Stimulated activated CD4-positive, alpha-beta T cell treated with anti-CD3 and anti-CD28 coated beads, Interleukin-1b, Interleukin-23, amount 100 ng/mL, for 48 hours (primary cell): Measurements from ENCODE around the gene TNIP1.

Source experiments
- DNase-seq: peaks from one replicate; pipeline ENCODE4 v3.0.0-alpha.2; 2020

TNIP1 gene

DNA sequence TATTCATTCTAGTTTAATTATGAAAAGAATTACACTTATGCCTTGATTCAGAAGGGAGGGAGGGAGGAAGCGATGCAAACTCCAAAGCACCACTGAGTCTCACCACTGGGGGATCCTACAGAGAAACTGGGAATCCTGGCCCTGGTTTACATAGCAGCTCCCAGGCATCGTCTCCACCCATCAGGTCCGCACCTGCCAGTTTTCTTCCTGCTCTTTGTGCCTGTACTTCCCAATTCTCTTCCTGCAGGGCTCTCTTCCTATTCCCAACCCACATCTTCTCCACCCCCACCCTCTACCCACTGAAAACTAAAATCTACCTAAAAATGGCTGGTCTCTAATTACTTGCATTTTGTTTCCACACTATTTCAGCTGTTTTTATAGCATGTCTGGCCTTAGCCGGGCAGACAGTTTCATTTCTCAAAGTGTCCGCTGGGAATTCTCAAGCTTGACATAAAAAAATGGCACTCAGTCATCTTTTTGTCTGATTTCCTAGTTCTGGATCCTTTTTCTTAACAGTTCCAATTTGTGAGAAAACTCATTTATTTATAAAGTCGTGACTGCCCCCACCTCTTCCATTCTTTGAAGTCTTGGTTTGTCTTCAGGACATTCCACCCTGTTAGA lies 1.6 kb upstream of the TNIP1 start:
- no peak for DNase-seq

DNA sequence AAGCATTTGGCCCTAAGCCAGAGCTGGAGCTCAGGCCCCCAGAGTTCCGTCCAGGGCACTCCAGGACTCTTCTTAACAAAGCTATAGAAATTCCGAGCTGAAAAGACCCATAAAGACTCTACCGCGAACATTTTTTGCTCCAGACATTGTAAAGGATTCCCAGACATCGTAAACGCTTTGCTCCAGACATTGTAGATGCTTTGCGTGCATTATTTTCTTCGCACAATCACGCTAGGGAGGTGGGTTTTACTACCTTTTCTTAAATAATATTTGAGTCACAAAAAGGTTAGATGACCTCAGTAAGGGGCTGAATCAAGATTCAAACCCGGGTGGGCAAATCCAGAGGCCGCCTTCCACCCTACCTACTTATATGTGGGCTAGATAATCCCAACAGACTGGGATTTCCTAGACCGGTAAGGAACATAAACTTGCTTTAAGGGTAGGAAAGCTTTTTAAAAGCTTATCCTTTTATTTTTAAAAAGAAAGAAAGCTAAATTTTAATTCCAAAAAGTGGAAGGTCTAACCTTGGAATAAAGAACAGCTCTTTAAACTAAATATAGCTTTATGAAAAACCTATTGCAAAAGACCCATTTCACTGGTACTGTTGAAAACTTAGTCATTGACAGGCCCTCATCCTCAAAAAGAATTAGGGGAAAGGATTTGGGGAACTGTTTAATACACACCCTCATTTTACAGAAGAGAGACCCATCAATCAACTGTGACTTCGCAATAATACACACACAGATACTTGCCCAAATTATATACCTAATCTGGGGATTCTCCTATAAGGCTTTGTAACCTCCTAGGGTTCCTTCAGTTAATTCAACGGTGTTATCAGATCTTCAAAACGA lies 822 bp upstream of the TNIP1 start:
- DNase-seq, result no peak

DNA sequence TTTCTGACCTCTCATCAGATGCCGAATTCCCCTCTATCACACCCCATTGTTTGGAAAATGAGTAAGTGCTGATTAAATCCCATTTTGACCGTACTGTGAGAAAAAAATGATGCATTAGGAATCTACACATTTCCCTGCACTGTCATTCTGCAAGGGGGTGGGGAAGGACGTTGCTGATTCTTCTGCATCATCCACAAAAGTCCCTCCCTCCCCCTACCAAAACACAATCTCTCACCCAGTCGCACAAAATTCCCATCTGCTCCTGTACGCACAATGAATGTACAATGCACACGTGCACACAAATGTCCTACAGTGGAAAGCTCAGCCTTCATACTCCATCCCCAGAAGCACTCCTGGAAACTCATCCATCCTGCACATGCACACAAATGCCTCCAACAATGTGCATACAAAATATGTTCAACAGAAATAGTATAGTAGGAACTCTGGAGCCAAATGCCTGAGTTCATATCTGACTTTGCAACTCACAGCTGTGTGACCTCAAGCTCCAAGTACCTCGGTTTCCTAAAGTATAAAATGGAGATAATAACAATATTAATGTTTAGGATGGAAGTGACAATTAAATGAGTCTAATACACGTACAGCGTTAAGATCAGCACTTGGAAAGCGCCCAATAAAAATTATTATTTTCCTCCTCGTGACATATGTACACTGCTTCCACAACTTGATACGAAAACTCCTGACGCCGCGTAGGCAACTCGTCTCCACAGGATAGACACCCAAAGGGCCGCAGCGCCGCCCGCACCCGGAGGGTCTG lies 809 bp downstream of the TNIP1 start:
- DNase-seq, result peak; percentile 65

- peak; percentile 87 for DNase-seq
These were observed 2.2 kb downstream of the TNIP1 start for GRCh38 chr5:151078490-151079262.

- DNase-seq, result peak; percentile 47
These were observed 2.9 kb downstream of the TNIP1 start for GRCh38 chr5:151077967-151078366.

DNA sequence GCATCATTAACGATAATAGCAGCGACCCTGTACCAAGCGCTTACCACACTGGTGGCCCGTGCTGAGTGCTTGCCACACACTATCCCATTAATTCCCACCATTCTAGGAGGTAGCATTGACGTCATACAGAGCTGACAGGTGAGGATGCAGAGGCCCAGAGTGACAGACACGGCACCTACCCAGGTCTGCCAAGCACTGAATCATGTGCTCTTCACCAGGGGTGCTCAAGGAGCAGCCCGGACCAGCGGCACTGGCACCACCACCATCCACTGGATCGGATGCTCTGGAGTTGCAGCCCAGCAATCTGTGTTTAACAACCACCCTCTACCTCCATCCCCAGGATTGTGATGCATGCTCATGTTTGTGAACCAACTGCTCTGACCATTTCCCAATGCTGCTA lies 3.4 kb downstream of the TNIP1 start:
- no peak for DNase-seq

DNA sequence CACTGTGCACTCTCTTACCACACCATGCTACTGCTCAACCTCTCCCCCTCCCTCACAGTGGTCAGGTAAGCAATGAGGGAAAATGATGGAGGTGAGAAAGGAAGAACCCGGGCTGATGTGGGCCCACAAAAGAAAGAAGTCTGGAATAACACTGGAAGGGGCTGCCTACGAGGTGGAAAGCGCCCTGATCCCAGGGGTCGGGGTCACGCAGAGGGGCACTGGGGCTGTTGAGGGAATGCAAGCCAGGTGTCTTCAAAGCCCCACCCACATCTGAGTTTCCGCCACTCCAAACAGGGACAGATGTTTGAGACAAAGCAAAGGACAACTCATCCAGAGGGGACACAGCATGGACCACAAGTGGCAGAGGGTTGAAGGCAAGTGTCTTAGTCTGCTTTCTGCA lies 4.2 kb downstream of the TNIP1 start:
- no peak for DNase-seq

DNA sequence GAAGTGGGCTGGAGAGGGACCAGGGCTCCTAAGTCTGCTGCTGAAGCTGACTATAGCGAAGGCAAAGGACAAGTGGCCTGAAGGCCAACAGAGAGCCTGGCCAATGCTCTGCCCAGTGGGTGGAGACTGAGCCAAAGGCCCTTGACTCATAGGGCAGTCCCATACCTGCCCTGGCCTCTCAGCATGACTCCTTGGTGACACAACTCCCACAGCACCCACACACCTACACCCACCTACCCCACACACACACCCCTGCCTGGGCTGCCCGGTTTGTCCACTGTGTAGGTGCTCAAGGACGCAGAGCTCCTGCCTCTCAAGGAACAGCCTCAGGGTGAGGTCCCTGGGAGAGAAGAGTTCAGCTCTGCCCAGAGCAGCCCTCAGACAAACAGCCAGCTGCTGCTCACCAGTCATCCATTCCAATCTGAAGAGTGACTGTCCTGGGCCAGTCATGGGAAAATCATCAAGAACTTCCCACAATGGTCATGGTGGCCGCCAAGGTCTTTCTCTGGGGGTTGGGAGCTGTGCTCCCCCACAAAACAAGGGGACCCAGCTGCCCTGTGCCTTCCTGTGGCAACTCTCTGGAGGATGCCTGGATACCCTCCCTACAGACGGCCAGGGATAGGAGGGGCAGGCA lies 5.0 kb downstream of the TNIP1 start:
- peak; percentile 27 for DNase-seq

- no peak for DNase-seq
These were observed 6.3 kb downstream of the TNIP1 start for GRCh38 chr5:151074557-151074956.

DNA sequence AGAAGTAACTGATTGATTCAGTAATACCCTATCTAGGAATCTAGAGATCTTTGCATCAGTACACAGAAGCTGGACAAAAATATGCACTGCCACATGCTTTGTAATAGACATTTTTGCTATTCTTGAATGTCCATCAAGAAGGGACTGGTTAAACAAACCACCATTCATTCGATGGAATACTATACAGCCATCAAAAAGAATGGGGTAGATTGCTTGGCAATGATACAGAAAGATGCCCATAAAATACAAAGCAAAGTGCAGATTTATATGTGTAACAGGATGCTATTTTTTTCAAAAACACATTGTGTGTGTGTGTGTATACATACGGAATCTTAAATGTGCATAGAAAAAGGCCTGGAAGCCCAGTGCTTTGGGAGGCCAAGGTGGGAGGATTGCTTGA lies 7.6 kb downstream of the TNIP1 start:
- DNase-seq, result no peak

- no peak for DNase-seq
These were observed 8.2 kb downstream of the TNIP1 start for GRCh38 chr5:151072630-151073025.

GRCh38 chr5:151071848-151072629 lies 8.8 kb downstream of the TNIP1 start:
- no peak for DNase-seq

- DNase-seq, result no peak
These were observed 9.8 kb downstream of the TNIP1 start for GRCh38 chr5:151071021-151071420.

GRCh38 chr5:151070449-151070848 lies 10.4 kb downstream of the TNIP1 start:
- no peak for DNase-seq

DNA sequence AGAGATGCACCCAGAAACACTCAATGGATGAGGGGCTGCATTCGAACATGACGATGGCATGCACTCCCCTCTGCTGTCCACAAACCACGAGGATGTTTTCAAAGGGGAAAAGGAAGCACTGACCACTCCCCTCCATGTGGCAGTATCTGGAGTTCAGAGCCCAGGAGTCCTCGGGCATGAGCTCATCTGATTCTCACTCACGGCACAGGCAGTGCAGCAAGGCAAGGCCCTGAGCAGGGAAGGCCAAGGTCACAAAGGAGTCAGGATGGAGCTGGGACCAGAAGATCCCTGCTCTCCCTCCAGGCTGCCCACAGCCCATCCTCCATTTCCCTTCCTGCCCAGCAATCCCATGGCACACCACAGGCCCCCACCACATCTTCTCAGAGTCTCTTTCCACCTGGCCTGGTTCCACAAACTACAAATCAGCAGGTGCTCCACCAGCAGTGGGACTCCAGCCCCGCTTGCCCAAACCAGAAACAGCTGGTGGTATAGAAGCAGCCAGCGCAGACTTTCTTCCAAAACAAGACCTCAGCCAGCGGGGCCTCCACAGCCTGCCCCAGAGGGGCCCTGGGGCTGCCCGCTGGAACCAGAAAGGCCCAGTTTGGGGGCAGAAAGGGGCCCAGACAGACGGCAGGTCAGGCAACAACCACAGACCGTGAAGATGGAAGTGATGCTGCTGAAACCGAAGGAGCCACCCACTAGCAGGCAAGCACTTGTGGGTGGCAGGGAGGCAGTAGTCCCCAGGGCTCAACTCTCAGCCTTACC lies 12.2 kb downstream of the TNIP1 start:
- DNase-seq, result peak; percentile 59

- DNase-seq, result no peak
These were observed 13.0 kb downstream of the TNIP1 start for GRCh38 chr5:151067632-151068432.

DNA sequence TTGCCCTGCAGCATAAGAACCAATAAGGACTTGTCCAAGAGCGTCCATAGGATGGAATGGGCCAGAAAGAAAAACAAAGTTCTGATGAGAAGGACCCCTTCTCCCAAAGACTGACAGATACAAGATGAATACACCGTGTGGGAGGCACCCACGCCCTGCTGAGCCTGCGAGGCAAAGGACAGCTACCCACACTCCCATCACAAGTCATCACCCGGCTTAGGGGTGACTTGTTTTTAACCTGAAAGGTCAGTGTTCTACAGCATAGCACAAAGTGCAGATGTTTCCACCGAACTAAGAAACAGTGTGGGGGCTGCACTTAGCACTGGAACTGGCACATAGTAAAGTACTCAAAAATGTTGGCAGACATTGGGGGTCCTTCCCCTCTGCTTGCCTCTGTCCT lies 13.9 kb downstream of the TNIP1 start:
- DNase-seq, result no peak

- no peak for DNase-seq
These were observed 15.2 kb downstream of the TNIP1 start for GRCh38 chr5:151065609-151066008.

DNA sequence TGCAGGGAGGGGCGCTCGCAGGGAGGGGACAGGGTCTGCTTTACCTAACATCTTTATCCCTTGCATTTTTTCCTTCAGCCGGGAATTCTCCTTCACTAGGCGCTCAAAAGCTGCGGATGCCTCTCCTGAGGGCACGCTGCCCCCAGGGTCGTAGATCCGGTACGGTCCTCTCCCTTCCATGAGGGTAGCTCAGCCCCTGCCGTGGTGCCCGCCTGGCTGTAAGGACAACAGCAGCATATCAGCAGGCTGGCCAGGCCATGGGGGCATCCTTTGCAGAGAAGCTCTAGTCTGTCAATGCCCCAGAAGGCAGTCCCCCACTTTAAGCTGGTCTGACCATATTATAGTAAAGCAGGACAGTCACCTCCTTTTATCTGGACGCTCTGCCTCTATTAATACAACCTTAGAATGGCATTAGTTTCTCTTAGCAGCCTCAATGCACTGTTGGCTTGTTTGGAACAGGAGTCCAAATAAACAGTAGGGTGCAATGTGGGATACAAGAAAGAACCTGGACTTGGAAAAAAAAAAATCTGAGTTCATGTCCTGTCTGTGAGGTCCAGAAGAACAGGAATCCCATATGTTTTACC lies 15.8 kb downstream of the TNIP1 start:
- DNase-seq, result no peak
